ENCODE data around the gene RUNDC1.
"Not testable (repeated sequence)": the region's sequence is repeated elsewhere in the genome, so short reads cannot be mapped to it uniquely, and the experiment has no call there.

Gene RUNDC1

GRCh38 chr17:42997390-42997983 is 17.1 kb downstream of the RUNDC1 start:
- FAIRE-seq (no peak), DNase-seq (ENCODE audit: insufficient read length) (no peak)
- TF ChIP-seq TAF1 (IDR thresholded peaks at IDR 0.05; ENCODE audit: borderline replicate concordance, low read depth, low read length) (no peak), POLR2AphosphoS5 (IDR thresholded peaks at IDR 0.05; ENCODE audit: low read depth, low read length) (no peak), POLR2A (IDR thresholded peaks at IDR 0.05; ENCODE audit: low read depth, low read length) (no peak)

DNA sequence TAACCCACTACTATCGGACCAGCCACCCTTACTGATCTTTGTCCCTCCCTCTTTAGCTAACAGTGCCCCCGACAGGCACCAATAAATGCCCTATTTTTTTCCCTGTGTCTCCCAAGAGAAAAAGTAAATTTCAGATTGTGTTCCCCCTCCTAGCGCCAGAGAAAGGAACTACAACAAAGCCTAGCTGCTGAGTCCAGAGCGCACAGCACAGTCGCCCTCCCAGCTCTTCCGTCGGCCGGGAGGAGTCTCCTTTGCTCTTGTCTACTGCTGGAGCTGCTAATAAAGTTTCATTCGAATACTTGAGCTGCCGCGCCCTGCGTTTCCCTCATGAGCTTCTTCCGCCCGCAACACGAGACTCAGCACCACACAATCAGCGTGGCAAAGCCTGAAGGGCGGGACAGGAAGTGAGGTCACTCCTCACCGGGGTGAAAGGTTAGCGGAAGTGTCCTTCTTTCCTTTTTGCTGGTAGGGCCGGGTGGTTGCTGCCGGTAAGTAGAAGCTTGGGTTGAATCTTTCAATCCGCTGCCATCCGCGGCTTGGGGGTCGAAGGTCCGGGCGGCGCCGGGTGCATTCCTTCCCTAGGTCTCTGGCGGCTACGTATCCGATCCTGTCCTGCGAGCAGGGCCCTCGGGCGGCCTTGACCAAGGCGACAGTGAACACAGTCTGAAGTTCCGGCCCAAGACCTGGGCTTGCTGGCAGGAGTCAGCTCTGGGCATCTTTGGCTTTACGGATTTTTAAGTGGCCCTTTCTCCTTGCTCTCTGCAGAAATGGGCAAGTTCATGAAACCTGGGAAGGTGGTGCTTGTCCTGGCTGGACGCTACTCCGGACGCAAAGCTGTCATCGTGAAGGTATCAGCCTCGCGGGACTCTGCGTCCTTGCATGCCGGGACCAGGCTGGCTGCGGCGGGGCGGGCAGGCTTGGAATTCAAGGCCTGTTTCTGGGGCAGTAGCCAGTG is 17.9 kb downstream of the RUNDC1 start, which contains the start of gene RPL27:
RPL27 (plus strand) TSS at position 436 of the 955 bp plus-strand sequence; CDS start at position 768, 332 bp downstream.
- DNase-seq (ENCODE audit: insufficient read length) = peak; percentile 89
- FAIRE-seq = peak; percentile 98
- TF ChIP-seq POLR2A (IDR thresholded peaks at IDR 0.05; ENCODE audit: low read depth, low read length) (peak; percentile 98), POLR2AphosphoS5 (IDR thresholded peaks at IDR 0.05; ENCODE audit: low read depth, low read length) (peak; percentile 99), TAF1 (IDR thresholded peaks at IDR 0.05; ENCODE audit: borderline replicate concordance, low read depth, low read length) (peak; percentile 99)

DNA sequence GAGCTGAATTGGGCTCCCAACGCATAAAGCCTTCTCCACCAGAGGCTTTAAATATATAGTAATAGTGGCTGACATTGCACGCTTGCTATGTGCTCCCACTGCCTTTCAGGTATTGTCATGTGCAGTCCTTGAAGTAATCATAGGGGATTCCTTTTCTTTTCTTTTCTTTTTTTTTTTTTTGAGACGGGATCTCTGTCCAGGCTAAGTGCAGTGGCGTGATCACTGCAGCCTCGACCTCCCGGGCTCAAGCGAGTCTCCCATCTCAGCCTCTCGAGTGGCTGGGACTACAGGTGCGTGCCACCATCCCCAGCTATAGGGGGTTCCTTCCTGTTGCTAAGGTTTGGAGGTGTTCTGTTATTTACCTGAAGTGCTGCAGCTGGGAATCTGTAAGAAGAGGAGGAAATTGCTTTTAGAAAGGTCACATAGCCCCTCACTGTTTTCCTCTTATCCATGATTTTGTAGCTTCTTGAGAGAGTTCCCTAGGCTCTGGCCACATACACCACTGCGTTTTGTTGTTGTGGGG is 18.7 kb downstream of the RUNDC1 start:
- no peak for FAIRE-seq
- TF ChIP-seq POLR2A (IDR thresholded peaks at IDR 0.05; ENCODE audit: low read depth, low read length) (no peak), POLR2AphosphoS5 (IDR thresholded peaks at IDR 0.05; ENCODE audit: low read depth, low read length) (no peak)
- no peak for DNase-seq (ENCODE audit: insufficient read length)

DNA sequence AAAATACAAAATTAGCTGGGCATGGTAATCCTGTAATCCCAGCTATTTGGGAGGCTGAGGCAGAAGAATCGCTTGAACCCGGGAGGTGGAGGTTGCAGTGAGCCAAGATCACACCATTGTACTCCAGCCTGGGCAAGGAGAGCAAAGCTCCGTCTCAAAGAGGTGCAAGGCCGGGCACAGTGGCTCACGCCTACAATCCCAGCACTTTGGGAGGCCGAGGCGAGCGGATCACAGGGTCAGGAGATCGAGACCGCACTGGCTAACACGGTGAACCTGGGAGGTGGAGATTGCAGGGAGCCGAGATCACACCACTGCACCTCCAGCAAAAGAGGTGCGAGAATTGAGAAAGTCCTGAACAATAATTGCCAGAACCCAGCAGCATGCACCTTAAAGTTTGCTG is 20.5 kb downstream of the RUNDC1 start:
- DNase-seq (ENCODE audit: insufficient read length); FAIRE-seq: not testable (repeated sequence)

GRCh38 chr17:43003542-43004172 is 23.3 kb downstream of the RUNDC1 start:
- peak; percentile 68 for TF ChIP-seq POLR2A (IDR thresholded peaks at IDR 0.05; ENCODE audit: low read depth, low read length)
- TF ChIP-seq POLR2AphosphoS5 (IDR thresholded peaks at IDR 0.05; ENCODE audit: low read depth, low read length) = peak; percentile 16; the same call in 1 of the 2 replicates
- no peak for TF ChIP-seq TAF1 (IDR thresholded peaks at IDR 0.05; ENCODE audit: borderline replicate concordance, low read depth, low read length)
- no peak for FAIRE-seq
- DNase-seq (ENCODE audit: insufficient read length) = no peak

- peak; percentile 88 for FAIRE-seq
Measured at GRCh38 chr17:43006639-43007551, 26.5 kb downstream of the RUNDC1 start, which contains the start of gene IFI35. Gene IFI35 (plus strand): TSS chr17:43006784. CDS start chr17:43006948, 164 bp downstream.

GRCh38 chr17:43010667-43011308 is 30.4 kb downstream of the RUNDC1 start:
- TF ChIP-seq POLR2A (IDR thresholded peaks at IDR 0.05; ENCODE audit: low read depth, low read length) (no peak), POLR2AphosphoS5 (IDR thresholded peaks at IDR 0.05; ENCODE audit: low read depth, low read length) (no peak)
- FAIRE-seq (no peak), DNase-seq (ENCODE audit: insufficient read length) (no peak)

More at GRCh38 chr17:43006639-43007551, 26.5 kb downstream of the RUNDC1 start, which contains the start of gene IFI35:
- DNase-seq (ENCODE audit: insufficient read length) = peak; percentile 86
- TF ChIP-seq POLR2AphosphoS5 (IDR thresholded peaks at IDR 0.05; ENCODE audit: low read depth, low read length) (peak; percentile 75), TAF1 (IDR thresholded peaks at IDR 0.05; ENCODE audit: borderline replicate concordance, low read depth, low read length) (peak; percentile 66; the same call in 1 of the 2 replicates), POLR2A (IDR thresholded peaks at IDR 0.05; ENCODE audit: low read depth, low read length) (peak; percentile 81)

DNA sequence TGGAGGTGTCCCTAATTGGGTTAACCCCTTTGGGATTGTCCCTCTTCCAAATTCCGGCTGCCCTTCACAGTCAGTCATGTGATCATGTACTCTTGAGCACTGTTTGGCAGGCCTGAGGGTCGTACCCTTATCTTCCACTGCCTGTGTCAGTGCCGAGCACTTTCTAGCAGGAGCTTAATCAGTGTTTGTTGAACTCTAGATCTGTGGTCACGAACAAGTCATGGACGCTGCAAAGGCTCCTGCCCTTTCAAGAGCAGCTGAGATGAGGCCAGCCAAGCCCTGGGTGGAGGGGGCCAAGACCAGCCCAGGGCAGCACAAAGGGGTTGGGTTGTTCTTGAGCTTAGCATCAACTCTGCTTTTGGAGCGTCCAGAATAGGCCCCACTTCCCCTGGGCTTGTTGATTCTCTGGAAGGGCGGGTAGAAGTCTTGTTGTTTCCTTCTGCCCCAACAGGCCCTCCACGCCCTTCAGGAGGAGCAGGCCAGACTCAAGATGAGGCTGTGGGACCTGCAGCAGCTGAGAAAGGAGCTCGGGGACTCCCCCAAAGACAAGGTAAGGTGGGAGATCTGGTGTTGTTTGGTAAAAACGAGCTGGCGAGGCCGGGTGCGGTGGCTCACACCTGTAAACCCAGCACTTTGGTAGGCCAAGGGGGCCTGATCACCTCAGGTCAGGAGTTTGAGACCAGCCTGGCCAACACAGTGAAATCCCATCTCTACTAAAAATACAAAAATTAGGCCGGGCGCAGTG is 31.5 kb downstream of the RUNDC1 start:
- no peak for DNase-seq (ENCODE audit: insufficient read length)
- no peak for FAIRE-seq
- no peak for TF ChIP-seq POLR2AphosphoS5 (IDR thresholded peaks at IDR 0.05; ENCODE audit: low read depth, low read length)
- TF ChIP-seq TAF1 (IDR thresholded peaks at IDR 0.05; ENCODE audit: borderline replicate concordance, low read depth, low read length) = no peak
- no peak for TF ChIP-seq POLR2A (IDR thresholded peaks at IDR 0.05; ENCODE audit: low read depth, low read length)

GRCh38 chr17:43013296-43013695 is 32.9 kb downstream of the RUNDC1 start:
- TF ChIP-seq POLR2AphosphoS5 (IDR thresholded peaks at IDR 0.05; ENCODE audit: low read depth, low read length) (no peak), POLR2A (IDR thresholded peaks at IDR 0.05; ENCODE audit: low read depth, low read length) (no peak), TAF1 (IDR thresholded peaks at IDR 0.05; ENCODE audit: borderline replicate concordance, low read depth, low read length) (no peak)
- no peak for DNase-seq (ENCODE audit: insufficient read length)
- FAIRE-seq = no peak
